Lung (tissue), 12 donors: ENCODE measurements around the gene HMG20A. TPM values are rescaled to one million over a fixed set of nuclear protein-coding genes. Genes with fewer than 3 reads are reported as not detected.

Experiments
- ATAC-seq: fragments of 200-7000 bp; cut with Tn5 transposase; one replicate; pipeline ENCODE4 v1.9.1; 2020; ENCODE audit warnings: moderate number of reproducible peaks; ENCODE audit not compliant: insufficient read depth, low FRiP score
- DNase-seq, 3 donors: peaks; one replicate each; pipeline ENCODE4 v3.0.0-alpha.2; 2013 to 2017
- H3K27ac ChIP-seq, 2 donors: one replicate each; pipeline ENCODE4 v1.5.1; 2013; ENCODE audit warnings: mild to moderate bottlenecking in 2 of 2, moderate library complexity in 2 of 2, control low read depth in 1 of 2, inconsistent platforms in 1 of 2, low read depth in 1 of 2, low read length in 1 of 2
- H3K27me3 ChIP-seq, 3 donors: one replicate each; pipeline ENCODE4 v1.5.1; 2013; ENCODE audit warnings: low read length in 2 of 3; ENCODE audit not compliant: control insufficient read depth in 3 of 3, insufficient read depth in 3 of 3
- H3K36me3 ChIP-seq, 4 donors: one replicate each; pipeline ENCODE4 v1.5.1; 2013; ENCODE audit warnings: low read length in 4 of 4, mild to moderate bottlenecking in 1 of 4, moderate library complexity in 1 of 4; ENCODE audit not compliant: control insufficient read depth in 4 of 4, insufficient read depth in 4 of 4
- H3K4me1 ChIP-seq, 5 donors: one replicate each; pipeline ENCODE4 v1.5.1; 2013; ENCODE audit warnings: low read length in 5 of 5, mild to moderate bottlenecking in 2 of 5, moderate library complexity in 1 of 5; ENCODE audit not compliant: control insufficient read depth in 5 of 5, insufficient read depth in 5 of 5
- H3K4me3 ChIP-seq: one replicate; pipeline ENCODE4 v1.5.1; 2013; ENCODE audit warnings: mild to moderate bottlenecking, control low read depth, moderate library complexity
- H3K9ac ChIP-seq, 2 donors: one replicate each; pipeline ENCODE4 v1.5.1; 2013; ENCODE audit warnings: low read length in 2 of 2, control low read depth in 1 of 2; ENCODE audit not compliant: insufficient read depth in 1 of 2
- H3K9me3 ChIP-seq, 4 donors: one replicate each; pipeline ENCODE4 v1.5.1; 2013; ENCODE audit warnings: low read length in 3 of 4, mild to moderate bottlenecking in 1 of 4, moderate library complexity in 1 of 4; ENCODE audit not compliant: control insufficient read depth in 4 of 4, insufficient read depth in 3 of 4
- CTCF ChIP-seq: IDR thresholded peaks from 2 replicates; pipeline ENCODE4 v1.5.1; 2012; ENCODE audit warnings: mild to moderate bottlenecking; ENCODE audit errors: control extremely low read depth, extremely low read depth
- WGBS, 2 donors: extraction: QIAGEN DNeasy Blood & Tissue Kit; methylation state at CpG; one replicate each; pipeline ENCODE4 v1.1.7; 2013; 5-methylcytosine and 5-hydroxymethylcytosine counted together
- polyA plus RNA-seq, 2 donors: library from polyadenylated mRNA; stranded (reverse); fragments of 200-250 nt; gene quantifications; one replicate each; pipeline ENCODE4 v1.2.1, GENCODE V29; 2013
- total RNA-seq, 2 donors: library from RNA; depleted of rRNA in 1 of 2; stranded (reverse); fragments of >200 nt in 1 of 2; gene quantifications; one replicate each; pipeline ENCODE4 v1.2.1, GENCODE V29; 2014 to 2021
- donor health status: control.
- donor health status: control.
- donor health status: Bipolar disorder and iron deficiency.
- donor health status: healthy.
- donor health status: DM: yes; HTN: yes; CAD: no.

Gene HMG20A
- total and polyA plus RNA-seq, 4 donors = 12.7 to 63.9 (median 23.4) TPM

DNA sequence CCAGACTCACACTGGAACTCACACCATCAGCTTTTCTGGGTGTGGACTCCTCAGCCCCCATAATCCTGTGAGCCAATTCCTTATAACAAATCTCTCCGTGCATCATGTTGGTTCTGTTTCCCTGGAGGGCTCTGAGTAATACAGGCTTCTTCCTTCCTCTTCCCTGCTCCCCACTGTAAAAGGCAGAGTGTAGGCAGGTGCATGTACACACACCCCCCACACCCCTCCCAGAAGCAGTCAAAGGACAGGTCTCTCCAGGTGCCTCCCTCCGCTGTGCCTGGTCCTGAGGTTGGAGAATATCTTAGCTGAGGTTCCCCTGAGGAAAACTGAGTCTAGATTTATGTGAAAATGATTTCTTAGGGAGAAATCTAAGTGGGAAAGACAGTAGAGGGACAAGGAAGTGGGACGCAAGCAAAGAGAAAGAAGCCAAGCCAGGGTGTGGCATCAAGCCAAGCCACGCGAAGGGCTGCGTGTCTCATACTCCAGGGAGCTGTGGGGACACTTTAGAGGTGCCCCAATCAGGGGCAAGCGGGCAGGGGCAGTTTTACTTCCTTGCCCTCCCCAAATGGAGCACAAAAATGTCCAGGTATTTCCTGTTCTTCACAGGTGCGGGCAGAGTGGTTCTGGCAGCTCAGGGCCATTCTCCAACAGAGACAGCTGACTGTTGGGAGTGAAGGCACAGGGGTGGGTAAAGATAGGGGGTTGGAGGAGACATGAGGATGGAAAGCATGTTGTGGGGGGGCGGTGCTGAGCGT, 86.6 kb downstream of the HMG20A start:
- DNase-seq (peak; percentile 55 to 76 (median 56)), ATAC-seq (peak; percentile 36)
- Histone ChIP-seq H3K27ac (peak overlapping the region; percentile 89 to 95), H3K36me3 (no peaks in the 10 kb centered on the region), H3K4me3 (no peak overlapping the region), H3K9ac (no peak overlapping the region), H3K4me1 (peaks cover 22 to 46% (median 39%) of the 10 kb centered on the region in 5 donors), H3K9me3 (no peaks in the 10 kb centered on the region), H3K27me3 (no peaks in the 10 kb centered on the region)
- TF ChIP-seq CTCF = no peak
- WGBS, 2 donors = 25 to 29% methylated on average over 10 of the region's 10 CpGs

DNA sequence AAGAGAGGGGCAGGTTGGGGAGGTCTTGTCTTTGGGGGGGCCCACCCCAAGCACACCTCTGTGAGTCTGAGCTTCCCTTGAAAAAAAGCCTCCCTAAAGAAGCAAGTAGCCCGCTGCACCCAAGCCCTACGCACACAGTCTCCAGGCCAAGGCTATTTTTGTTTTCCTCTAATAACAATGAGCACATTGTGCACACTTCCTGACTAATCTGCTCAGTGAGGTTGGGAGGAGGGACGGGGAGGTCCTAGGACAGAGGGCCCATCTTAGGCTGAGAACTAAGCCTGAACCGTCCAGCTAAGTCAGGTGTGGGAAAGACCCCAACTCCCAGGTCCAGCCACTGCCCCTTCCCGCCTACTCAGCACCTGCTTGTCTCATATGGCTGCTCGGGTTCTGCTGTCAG, 87.2 kb downstream of the HMG20A start:
- DNase-seq (peak in 2 of 3 donors; percentile 51 to 72), ATAC-seq (peak; percentile 65)
- no peak for TF ChIP-seq CTCF
- Histone ChIP-seq H3K4me3 (no peak overlapping the region), H3K9ac (no peak overlapping the region), H3K4me1 (peaks cover 22 to 46% (median 39%) of the 10 kb centered on the region in 5 donors), H3K36me3 (no peaks in the 10 kb centered on the region), H3K27ac (peak overlapping the region; percentile 89 to 95), H3K9me3 (no peaks in the 10 kb centered on the region), H3K27me3 (no peaks in the 10 kb centered on the region)
- WGBS, 2 donors = 32 to 39% methylated on average over 6 of the region's 6 CpGs

DNA sequence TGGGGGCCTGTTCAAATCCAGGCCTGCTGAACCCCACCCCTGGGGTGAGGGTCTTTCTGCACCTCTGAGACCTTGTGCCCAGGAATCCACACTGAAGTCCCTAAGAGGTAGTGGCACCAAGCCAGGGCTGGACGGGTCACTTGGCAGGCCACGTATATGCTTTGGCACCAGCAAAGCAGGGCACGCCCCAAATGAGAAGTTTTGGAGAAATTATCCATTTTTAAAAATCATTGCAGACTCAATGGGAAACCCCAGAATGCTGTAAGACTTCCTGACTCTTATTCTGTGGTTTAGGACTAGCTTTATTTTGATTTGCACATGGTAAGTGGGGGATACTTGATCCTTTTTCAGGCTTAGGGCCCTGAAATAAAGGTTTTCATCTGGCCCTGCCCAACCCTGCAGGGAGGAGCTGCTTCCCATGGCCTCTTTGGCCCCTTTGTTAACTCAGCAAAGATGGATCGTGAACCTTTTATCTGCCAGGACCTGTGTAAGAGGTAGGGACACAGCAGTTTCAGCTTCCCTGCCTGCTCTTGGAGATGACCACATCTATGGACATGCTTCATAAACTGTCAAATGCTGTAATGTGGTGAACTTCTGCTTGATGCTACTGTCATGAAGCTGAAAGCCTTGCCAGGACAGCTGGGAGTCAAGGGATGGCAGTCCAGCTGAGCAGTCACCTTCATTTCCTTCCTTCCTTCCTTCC, 88.0 kb downstream of the HMG20A start:
- no peaks in the 10 kb centered on the region for H3K9me3 ChIP-seq
- H3K4me1 ChIP-seq = peaks cover 22 to 46% (median 39%) of the 10 kb centered on the region in 5 donors
- H3K27me3 ChIP-seq = no peaks in the 10 kb centered on the region
- TF ChIP-seq CTCF = no peak
- no peak overlapping the region for H3K4me3 ChIP-seq
- H3K36me3 ChIP-seq = no peaks in the 10 kb centered on the region
- ATAC-seq (no peak), DNase-seq (no peak)
- peak overlapping the region; percentile 89 to 95 for H3K27ac ChIP-seq
- WGBS, 2 donors = 18 to 27% methylated on average over 4 of the region's 4 CpGs
- H3K9ac ChIP-seq = no peak overlapping the region
